HUES6 (cell line): ENCODE measurements around the gene VSIG8.

ENCODE experiments used
- H3K27ac ChIP-seq: 2 replicates; pipeline ENCODE4 v1.7.0; 2013; ENCODE audit warnings: low read depth, mild to moderate bottlenecking, low read length, inconsistent platforms
- H3K27me3 ChIP-seq: 2 replicates; pipeline ENCODE4 v1.6.1; 2013; ENCODE audit warnings: low read length; ENCODE audit not compliant: control insufficient read depth, insufficient read depth
- H3K36me3 ChIP-seq: 2 replicates; pipeline ENCODE4 v1.6.1; 2013; ENCODE audit warnings: low read length; ENCODE audit not compliant: control insufficient read depth, insufficient read depth
- H3K4me1 ChIP-seq: 2 replicates; pipeline ENCODE4 v1.6.1; 2013; ENCODE audit warnings: low read length; ENCODE audit not compliant: control insufficient read depth, insufficient read depth
- H3K4me3 ChIP-seq: 2 replicates; pipeline ENCODE4 v1.5.1; 2013; ENCODE audit warnings: low read depth, low read length
- H3K9ac ChIP-seq: one replicate; pipeline ENCODE4 v1.6.1; 2013; ENCODE audit warnings: mild to moderate bottlenecking, low read length
- H3K9me3 ChIP-seq: 2 replicates; pipeline ENCODE4 v1.6.1; 2013; ENCODE audit warnings: low read depth, low read length; ENCODE audit not compliant: control insufficient read depth, insufficient read depth

Gene VSIG8

GRCh38 chr1:159843459-159843858 lies 19.0 kb downstream of the VSIG8 start:
- Histone ChIP-seq H3K36me3 (no peaks in the 10 kb centered on the region), H3K9me3 (no peaks in the 10 kb centered on the region), H3K4me1 (peaks cover 3% of the 10 kb centered on the region; the same call in 1 of the 2 replicates), H3K27me3 (peaks cover 11% of the 10 kb centered on the region; the same call in 1 of the 2 replicates), H3K9ac (no peak overlapping the region), H3K4me3 (no peak overlapping the region), H3K27ac (no peak overlapping the region)

GRCh38 chr1:159841749-159842148 lies 20.7 kb downstream of the VSIG8 start:
- Histone ChIP-seq H3K27me3 (peaks cover 11% of the 10 kb centered on the region; the same call in 1 of the 2 replicates), H3K27ac (no peak overlapping the region), H3K9me3 (no peaks in the 10 kb centered on the region), H3K9ac (no peak overlapping the region), H3K4me1 (peaks cover 3% of the 10 kb centered on the region; the same call in 1 of the 2 replicates), H3K4me3 (no peak overlapping the region), H3K36me3 (no peaks in the 10 kb centered on the region)

DNA sequence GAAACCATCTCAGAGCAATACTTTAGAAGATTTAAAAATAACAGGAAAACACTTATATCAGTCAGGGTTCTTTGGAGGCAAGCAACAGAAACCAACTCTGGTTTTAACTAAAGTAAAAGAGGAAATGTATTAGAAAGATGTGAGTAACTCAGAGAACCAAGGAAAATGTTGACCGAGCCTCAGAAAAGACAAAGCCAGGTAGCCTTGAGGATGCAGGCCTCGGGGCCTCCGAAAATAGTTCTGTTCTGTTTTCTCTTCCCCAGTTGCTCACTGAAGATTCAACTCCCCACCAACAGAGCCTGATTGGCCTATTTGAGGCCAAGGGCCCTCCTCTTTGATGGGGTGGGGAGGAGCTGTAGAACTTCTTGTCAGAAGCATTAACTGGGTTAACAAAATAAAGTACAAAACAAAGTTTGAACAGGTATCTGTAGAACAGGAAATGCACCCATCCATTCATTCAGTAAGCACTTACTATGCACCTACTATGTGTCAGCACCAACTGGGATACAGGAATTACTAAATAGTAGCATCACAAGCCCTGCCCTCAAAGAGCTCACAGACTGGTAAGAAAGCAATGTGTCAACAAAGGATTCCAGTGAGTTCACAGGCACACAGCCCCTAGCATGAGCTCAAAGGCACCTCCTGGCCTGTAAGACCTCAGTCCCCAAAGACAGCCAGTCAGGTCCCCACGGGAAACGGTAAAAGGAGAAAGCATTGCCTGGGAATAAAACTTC lies 23.2 kb downstream of the VSIG8 start:
- Histone ChIP-seq H3K9ac (no peak overlapping the region), H3K36me3 (no peaks in the 10 kb centered on the region), H3K27ac (no peak overlapping the region), H3K27me3 (peaks cover 6% of the 10 kb centered on the region; the same call in 1 of the 2 replicates), H3K4me1 (peaks cover 3% of the 10 kb centered on the region; the same call in 1 of the 2 replicates), H3K9me3 (no peaks in the 10 kb centered on the region), H3K4me3 (no peak overlapping the region)

DNA sequence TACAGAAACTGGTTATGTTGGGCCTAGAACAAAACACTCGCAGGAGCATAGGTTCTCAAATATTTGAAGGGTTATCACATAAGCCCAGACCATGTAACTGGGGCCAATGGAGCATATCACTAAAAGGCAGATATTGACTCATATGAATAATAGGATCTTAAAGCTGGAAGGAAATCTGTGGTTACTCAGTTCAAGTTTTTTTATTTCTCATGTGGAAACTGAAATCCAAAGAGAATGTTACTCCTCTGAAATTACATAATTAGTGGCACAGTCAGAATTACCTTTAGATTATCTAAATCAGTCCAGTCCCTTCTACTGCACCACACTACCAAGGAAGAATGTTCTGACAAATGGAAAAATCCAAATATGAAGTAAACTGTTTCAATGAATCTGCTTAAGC lies 23.7 kb downstream of the VSIG8 start:
- Histone ChIP-seq H3K4me1 (peaks cover 3% of the 10 kb centered on the region; the same call in 1 of the 2 replicates), H3K9me3 (no peaks in the 10 kb centered on the region), H3K9ac (no peak overlapping the region), H3K27ac (no peak overlapping the region), H3K27me3 (peaks cover 3% of the 10 kb centered on the region; the same call in 1 of the 2 replicates), H3K36me3 (no peaks in the 10 kb centered on the region), H3K4me3 (no peak overlapping the region)

DNA sequence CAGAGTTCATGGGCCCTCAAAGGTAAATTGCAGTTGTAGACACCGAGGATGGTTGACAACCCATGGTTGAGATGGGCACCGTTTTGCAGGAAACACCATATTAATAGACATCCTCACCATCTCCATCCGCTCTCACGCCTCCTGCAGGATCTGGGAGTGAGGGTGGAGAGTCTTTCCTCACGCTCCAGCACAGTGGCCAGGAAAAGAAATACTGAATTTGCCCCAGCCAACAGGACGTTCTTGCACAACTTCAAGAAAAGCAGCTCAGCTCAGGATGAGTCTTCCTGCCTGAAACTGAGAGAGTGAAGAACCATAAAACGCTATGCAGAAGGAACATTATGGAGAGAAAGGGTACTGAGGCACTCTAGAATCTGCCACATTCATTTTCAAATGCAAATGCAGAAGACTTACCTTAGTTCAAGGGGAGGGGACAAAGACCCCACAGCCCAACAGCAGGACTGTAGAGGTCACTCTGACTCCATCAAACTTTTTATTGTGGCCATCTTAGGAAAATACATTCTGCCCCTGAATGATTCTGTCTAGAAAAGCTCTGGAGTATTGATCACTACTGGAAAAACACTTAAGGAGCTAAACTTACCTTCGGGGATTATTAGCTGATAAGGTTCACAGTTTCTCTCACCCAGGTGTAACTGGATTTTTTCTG lies 26.5 kb downstream of the VSIG8 start:
- Histone ChIP-seq H3K36me3 (no peaks in the 10 kb centered on the region), H3K9me3 (no peaks in the 10 kb centered on the region), H3K27me3 (no peaks in the 10 kb centered on the region), H3K27ac (no peak overlapping the region), H3K9ac (no peak overlapping the region), H3K4me3 (no peak overlapping the region), H3K4me1 (peaks cover 4% of the 10 kb centered on the region; the same call in 1 of the 2 replicates)

DNA sequence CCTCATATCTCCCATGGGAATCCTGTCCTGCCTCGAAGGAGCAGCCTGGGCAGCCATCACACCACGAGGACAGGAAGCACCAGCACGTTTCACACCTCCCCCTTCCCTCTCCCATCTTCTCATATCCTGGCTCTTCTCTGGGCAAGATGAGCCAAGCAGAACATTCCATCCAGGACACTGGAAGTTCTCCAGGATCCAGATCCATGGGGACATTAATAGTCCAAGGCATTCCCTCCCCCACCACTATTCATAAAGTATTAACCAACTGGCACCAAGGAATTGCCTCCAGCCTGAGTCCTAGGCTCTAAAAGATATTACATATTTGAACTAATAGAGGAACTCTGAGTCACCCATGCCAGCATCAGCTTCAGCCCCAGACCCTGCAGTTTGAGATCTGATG lies 27.1 kb downstream of the VSIG8 start:
- Histone ChIP-seq H3K9me3 (no peaks in the 10 kb centered on the region), H3K27ac (no peak overlapping the region), H3K36me3 (no peaks in the 10 kb centered on the region), H3K4me3 (no peak overlapping the region), H3K27me3 (no peaks in the 10 kb centered on the region), H3K9ac (no peak overlapping the region), H3K4me1 (peaks cover 4% of the 10 kb centered on the region; the same call in 1 of the 2 replicates)

DNA sequence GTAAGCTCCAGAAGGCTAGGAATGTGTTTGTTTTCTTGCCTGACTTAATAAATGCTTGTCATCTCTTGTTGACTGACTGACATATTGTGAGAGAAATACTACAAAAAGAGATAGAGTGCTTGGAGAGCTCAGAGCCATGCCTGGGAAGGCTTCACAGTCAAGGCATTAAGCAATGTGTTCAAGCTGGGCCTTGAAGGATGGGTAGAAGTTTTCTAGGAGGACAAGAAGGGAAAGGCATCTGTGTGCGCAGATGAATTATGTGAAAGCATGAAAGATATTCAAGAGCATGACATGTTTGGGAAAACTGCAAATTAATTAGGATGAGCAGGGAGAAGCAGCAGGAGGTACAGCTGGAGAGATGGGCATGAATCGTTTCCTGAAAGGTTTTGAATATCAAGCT lies 30.1 kb downstream of the VSIG8 start:
- no peaks in the 10 kb centered on the region for H3K27me3 ChIP-seq
- peaks cover 8% of the 10 kb centered on the region; the same call in 1 of the 2 replicates for H3K4me1 ChIP-seq
- H3K9ac ChIP-seq, result no peak overlapping the region
- no peak overlapping the region for H3K4me3 ChIP-seq
- H3K36me3 ChIP-seq, result no peaks in the 10 kb centered on the region
- no peak overlapping the region for H3K27ac ChIP-seq
- H3K9me3 ChIP-seq, result no peaks in the 10 kb centered on the region

DNA sequence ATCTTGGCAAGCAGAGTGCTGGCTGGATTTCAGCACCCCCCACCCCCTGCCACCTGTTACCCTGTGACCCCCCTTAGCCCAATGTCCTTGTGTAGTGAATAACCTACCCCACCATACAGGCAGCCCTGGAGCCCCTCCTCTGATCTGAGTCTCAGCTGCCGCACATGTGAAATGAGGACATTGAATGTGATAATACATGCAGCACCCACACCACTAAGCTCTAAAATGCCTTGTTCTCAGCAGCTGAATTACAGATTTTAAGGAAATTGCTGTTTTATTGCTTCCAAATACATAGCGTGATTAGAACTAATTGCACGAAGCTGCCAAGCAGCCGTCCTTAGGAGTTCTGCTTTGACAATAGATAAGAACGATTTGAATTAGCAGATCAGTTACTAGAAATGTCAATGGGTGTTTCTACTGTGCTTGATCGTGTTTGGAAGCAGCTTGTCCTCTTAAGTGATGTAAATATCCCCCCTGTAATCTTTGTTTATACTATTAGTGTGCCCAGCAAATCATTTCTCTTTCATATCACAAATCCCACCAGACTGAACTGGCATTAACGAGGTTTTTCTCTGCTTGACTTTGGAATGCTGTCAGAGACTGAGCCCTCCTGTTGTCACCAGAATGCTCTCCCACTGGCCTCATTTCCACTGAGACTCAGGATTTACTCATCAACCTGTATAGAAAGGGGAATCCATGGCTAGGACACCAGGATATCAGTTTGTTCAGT lies 30.9 kb downstream of the VSIG8 start:
- Histone ChIP-seq H3K4me3 (no peak overlapping the region), H3K9ac (no peak overlapping the region), H3K9me3 (no peaks in the 10 kb centered on the region), H3K4me1 (peaks cover 8% of the 10 kb centered on the region; the same call in 1 of the 2 replicates), H3K27ac (no peak overlapping the region), H3K27me3 (peaks cover under 1% of the 10 kb centered on the region; the same call in 1 of the 2 replicates), H3K36me3 (no peaks in the 10 kb centered on the region)

GRCh38 chr1:159830722-159831121 lies 31.7 kb downstream of the VSIG8 start:
- Histone ChIP-seq H3K4me1 (peaks cover 8% of the 10 kb centered on the region; the same call in 1 of the 2 replicates), H3K27me3 (peaks cover 4% of the 10 kb centered on the region; the same call in 1 of the 2 replicates), H3K36me3 (no peaks in the 10 kb centered on the region), H3K27ac (no peak overlapping the region), H3K9ac (no peak overlapping the region), H3K9me3 (no peaks in the 10 kb centered on the region), H3K4me3 (no peak overlapping the region)

GRCh38 chr1:159829822-159830465 lies 32.5 kb downstream of the VSIG8 start:
- Histone ChIP-seq H3K36me3 (no peaks in the 10 kb centered on the region), H3K9ac (no peak overlapping the region), H3K27ac (no peak overlapping the region), H3K4me1 (peaks cover 8% of the 10 kb centered on the region; the same call in 1 of the 2 replicates), H3K4me3 (no peak overlapping the region), H3K9me3 (no peaks in the 10 kb centered on the region), H3K27me3 (peaks cover 4% of the 10 kb centered on the region; the same call in 1 of the 2 replicates)
